Measurements from ENCODE around the gene PBRM1. TPM values are rescaled to one million over a fixed set of nuclear protein-coding genes. Genes with fewer than 3 reads are reported as not detected.

The PBRM1 gene
- total and polyA plus RNA-seq, 2 of the 13 experiments (the other 11 are each of a cell fraction or from before 2014, with no cell fraction given): 10.9 to 33.2 TPM

DNA sequence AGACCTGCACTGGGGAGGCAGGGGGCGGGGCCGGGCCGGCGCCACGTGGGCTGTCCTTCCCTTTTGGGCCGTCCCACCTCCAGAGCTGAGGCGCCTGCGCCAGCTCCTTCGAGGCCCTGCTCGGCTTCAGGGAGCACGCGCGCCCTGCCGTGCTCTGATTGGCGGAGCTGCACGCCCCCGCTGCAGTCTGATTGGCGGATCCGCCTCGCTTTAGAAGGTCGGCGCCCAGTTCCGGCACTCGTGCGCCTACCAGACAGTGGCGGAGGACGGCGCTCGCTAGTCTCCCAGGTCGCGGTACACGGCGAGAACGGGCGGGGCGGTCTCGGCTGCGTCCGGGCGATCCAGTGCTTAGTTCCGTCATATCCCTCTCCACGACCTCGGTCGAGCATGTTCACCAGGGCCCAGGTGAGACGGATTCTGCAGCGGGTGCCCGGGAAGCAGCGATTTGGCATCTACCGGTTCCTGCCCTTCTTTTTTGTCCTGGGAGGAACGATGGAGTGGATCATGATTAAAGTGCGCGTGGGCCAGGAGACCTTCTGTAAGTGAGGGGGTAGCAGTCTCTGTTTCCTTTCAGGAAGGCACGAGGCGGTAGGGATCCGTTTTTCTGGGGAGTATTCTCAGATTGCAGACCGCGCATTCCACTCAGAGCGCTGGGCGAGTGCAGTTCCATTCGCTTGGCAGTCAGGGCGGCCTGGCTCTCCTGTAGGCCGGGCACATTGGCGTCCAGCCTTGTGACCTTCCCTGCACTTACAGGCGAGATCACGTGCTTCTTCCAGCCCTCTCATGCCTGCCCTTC is 149.1 kb downstream of the PBRM1 start, which contains the start of gene UQCC5 (continued):
- TF ChIP-seq, protein P1, sequence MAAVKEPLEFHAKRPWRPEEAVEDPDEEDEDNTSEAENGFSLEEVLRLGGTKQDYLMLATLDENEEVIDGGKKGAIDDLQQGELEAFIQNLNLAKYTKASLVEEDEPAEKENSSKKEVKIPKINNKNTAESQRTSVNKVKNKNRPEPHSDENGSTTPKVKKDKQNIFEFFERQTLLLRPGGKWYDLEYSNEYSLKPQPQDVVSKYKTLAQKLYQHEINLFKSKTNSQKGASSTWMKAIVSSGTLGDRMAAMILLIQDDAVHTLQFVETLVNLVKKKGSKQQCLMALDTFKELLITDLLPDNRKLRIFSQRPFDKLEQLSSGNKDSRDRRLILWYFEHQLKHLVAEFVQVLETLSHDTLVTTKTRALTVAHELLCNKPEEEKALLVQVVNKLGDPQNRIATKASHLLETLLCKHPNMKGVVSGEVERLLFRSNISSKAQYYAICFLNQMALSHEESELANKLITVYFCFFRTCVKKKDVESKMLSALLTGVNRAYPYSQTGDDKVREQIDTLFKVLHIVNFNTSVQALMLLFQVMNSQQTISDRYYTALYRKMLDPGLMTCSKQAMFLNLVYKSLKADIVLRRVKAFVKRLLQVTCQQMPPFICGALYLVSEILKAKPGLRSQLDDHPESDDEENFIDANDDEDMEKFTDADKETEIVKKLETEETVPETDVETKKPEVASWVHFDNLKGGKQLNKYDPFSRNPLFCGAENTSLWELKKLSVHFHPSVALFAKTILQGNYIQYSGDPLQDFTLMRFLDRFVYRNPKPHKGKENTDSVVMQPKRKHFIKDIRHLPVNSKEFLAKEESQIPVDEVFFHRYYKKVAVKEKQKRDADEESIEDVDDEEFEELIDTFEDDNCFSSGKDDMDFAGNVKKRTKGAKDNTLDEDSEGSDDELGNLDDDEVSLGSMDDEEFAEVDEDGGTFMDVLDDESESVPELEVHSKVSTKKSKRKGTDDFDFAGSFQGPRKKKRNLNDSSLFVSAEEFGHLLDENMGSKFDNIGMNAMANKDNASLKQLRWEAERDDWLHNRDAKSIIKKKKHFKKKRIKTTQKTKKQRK (IDR thresholded peaks at IDR 0.05; ENCODE audit: low read length): no peak
- TF ChIP-seq TAF15 (IDR thresholded peaks at IDR 0.05; ENCODE audit: low read depth, low read length, poor library complexity, severe bottlenecking): no peak
- no peak for TF ChIP-seq ATAD3A (CRISPR knock-in tag; IDR thresholded peaks at IDR 0.05)
- no peak for TF ChIP-seq ZNF121 (CRISPR knock-in tag; IDR thresholded peaks at IDR 0.05)
- TF ChIP-seq ZNF556 (CRISPR knock-in tag; IDR thresholded peaks at IDR 0.05; ENCODE audit: borderline replicate concordance): peak; percentile 60; the same call in 1 of the 2 replicates
- TF ChIP-seq, protein P2, sequence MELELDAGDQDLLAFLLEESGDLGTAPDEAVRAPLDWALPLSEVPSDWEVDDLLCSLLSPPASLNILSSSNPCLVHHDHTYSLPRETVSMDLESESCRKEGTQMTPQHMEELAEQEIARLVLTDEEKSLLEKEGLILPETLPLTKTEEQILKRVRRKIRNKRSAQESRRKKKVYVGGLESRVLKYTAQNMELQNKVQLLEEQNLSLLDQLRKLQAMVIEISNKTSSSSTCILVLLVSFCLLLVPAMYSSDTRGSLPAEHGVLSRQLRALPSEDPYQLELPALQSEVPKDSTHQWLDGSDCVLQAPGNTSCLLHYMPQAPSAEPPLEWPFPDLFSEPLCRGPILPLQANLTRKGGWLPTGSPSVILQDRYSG (CRISPR knock-in tag; IDR thresholded peaks at IDR 0.05): peak; percentile 82; the same call in 1 of the 2 replicates
- TF ChIP-seq ZNF615 (CRISPR knock-in tag; IDR thresholded peaks at IDR 0.05; ENCODE audit: borderline replicate concordance): no peak
- TF ChIP-seq MTA3 (CRISPR knock-in tag; IDR thresholded peaks at IDR 0.05): no peak
- no peak for TF ChIP-seq ZSCAN22 (CRISPR knock-in tag; IDR thresholded peaks at IDR 0.05)
- TF ChIP-seq, protein P3, sequence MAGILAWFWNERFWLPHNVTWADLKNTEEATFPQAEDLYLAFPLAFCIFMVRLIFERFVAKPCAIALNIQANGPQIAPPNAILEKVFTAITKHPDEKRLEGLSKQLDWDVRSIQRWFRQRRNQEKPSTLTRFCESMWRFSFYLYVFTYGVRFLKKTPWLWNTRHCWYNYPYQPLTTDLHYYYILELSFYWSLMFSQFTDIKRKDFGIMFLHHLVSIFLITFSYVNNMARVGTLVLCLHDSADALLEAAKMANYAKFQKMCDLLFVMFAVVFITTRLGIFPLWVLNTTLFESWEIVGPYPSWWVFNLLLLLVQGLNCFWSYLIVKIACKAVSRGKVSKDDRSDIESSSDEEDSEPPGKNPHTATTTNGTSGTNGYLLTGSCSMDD (CRISPR knock-in tag; IDR thresholded peaks at IDR 0.05): no peak
- no peak for TF ChIP-seq SYNCRIP (IDR thresholded peaks at IDR 0.05; ENCODE audit: insufficient read depth, low read depth, low read length)
- TF ChIP-seq, protein P4, sequence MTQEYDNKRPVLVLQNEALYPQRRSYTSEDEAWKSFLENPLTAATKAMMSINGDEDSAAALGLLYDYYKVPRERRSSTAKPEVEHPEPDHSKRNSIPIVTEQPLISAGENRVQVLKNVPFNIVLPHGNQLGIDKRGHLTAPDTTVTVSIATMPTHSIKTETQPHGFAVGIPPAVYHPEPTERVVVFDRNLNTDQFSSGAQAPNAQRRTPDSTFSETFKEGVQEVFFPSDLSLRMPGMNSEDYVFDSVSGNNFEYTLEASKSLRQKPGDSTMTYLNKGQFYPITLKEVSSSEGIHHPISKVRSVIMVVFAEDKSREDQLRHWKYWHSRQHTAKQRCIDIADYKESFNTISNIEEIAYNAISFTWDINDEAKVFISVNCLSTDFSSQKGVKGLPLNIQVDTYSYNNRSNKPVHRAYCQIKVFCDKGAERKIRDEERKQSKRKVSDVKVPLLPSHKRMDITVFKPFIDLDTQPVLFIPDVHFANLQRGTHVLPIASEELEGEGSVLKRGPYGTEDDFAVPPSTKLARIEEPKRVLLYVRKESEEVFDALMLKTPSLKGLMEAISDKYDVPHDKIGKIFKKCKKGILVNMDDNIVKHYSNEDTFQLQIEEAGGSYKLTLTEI (CRISPR knock-in tag; conservative IDR thresholded peaks at IDR 0.05): no peak
- TF ChIP-seq ZNF614 (CRISPR knock-in tag; IDR thresholded peaks at IDR 0.05; ENCODE audit: borderline replicate concordance): peak; percentile 71; the same call in 1 of the 2 replicates
- TF ChIP-seq, protein P5, sequence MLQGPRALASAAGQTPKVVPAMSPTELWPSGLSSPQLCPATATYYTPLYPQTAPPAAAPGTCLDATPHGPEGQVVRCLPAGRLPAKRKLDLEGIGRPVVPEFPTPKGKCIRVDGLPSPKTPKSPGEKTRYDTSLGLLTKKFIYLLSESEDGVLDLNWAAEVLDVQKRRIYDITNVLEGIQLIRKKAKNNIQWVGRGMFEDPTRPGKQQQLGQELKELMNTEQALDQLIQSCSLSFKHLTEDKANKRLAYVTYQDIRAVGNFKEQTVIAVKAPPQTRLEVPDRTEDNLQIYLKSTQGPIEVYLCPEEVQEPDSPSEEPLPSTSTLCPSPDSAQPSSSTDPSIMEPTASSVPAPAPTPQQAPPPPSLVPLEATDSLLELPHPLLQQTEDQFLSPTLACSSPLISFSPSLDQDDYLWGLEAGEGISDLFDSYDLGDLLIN (CRISPR knock-in tag; IDR thresholded peaks at IDR 0.05; ENCODE audit: borderline replicate concordance): 0 out of 2 replicates have a peak, but pooled peaks have one; percentile 74
- TF ChIP-seq MZF1 (CRISPR knock-in tag; IDR thresholded peaks at IDR 0.05; ENCODE audit: borderline replicate concordance): no peak
